ENCODE results near the gene ALDH1A1.

DNA sequence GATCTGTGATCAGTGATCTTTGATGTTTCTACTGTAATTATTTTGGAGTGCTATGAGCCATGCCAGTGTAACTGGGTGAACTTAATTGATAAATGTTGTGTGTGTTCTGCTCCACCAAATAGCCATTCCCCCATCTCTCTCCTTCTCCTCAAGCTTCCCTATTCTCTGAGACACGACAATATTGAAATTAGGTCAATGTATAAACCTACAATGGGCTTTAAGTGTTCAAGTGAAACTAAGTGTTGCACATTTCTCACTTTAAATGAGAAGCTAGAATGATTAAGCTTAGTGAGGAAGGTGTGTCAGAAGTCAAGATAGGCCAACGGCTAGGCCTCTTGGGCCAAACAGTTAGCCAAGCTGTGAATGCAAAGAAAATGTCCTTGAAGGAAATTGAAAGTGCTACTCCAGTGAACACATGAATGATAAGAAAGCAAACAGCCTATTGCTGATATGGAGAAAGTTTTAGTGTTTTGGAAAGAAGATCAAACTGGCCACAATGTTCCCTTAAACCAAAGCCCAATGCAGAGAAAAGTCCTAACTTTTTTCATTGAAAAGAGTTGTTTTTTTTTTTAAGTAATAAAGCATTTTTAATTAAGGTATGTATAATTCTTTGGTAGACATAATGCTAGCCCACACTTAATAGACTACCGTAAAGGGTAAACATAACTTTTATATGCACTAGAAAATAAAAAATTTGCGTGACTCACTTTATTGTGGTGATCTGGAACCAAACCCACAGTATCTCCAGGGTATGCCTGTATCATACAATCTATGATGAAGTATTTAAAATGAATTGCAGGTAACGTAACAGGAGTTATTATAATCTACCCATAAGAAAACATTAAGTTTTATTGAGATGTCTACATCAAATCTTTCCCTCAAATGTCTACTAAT lies 42.5 kb upstream of the ALDH1A1 start:
- TF ChIP-seq, protein P1, sequence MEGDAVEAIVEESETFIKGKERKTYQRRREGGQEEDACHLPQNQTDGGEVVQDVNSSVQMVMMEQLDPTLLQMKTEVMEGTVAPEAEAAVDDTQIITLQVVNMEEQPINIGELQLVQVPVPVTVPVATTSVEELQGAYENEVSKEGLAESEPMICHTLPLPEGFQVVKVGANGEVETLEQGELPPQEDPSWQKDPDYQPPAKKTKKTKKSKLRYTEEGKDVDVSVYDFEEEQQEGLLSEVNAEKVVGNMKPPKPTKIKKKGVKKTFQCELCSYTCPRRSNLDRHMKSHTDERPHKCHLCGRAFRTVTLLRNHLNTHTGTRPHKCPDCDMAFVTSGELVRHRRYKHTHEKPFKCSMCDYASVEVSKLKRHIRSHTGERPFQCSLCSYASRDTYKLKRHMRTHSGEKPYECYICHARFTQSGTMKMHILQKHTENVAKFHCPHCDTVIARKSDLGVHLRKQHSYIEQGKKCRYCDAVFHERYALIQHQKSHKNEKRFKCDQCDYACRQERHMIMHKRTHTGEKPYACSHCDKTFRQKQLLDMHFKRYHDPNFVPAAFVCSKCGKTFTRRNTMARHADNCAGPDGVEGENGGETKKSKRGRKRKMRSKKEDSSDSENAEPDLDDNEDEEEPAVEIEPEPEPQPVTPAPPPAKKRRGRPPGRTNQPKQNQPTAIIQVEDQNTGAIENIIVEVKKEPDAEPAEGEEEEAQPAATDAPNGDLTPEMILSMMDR (IDR thresholded peaks at IDR 0.05), result no peak
- TF ChIP-seq EZH2 (IDR thresholded peaks at IDR 0.05) (no peak), EZH2phosphoT487 (IDR thresholded peaks at IDR 0.05) (no peak)

All from neural progenitor cell (in vitro differentiated cells).